K562 (cell line): ENCODE data around the gene TCP11. TPM values are rescaled to one million over a fixed set of nuclear protein-coding genes. Genes with fewer than 3 reads are reported as not detected.

Experiments used
- ATAC-seq: fragments of 200-7000 bp; cut with Tn5 transposase; 3 replicates; pipeline ENCODE4 v1.9.1; 2020; ENCODE audit warnings: moderate library complexity
- BruUV-seq: library from RNA; stranded (reverse); fragments of 400-500 nt; replicated peaks from 2 replicates; lab custom pipeline; 2021; lab: Mats Ljungman, UMichigan
- CTCF ChIA-PET: fragments of 300-600 bp; formaldehyde crosslinking; extraction: SDS; loops from one replicate; lab custom pipeline; 2021; ENCODE audit warnings: low intra/inter-chr PET ratio; lab: Yijun Ruan, JAX
- POLR2A ChIA-PET: fragments of 300-600, 350-650 bp; sonication (Branson Sonifier 250); formaldehyde crosslinking; extraction: SDS; loops from one replicate; lab custom pipeline; 2021; ENCODE audit warnings: antibody characterized with exemption, inconsistent platforms; lab: Yijun Ruan, JAX
- DNase-seq, 4 experiments: peaks; one replicate each; pipeline versions ENCODE4 v3.0.0 to v3.0.0-alpha.2; 2011 to 2018; ENCODE audit warnings: low spot score in 3 of 4, mixed read lengths in 3 of 4; ENCODE audit errors: extremely low read depth in 1 of 4
- FAIRE-seq: peaks from 2 replicates; lab custom pipeline; 2011; peaks lifted over from hg19 to GRCh38; lab: Jason Lieb, UNC
- H2AFZ ChIP-seq: 2 replicates; pipeline ENCODE4 v1.6.0; 2011; ENCODE audit warnings: low read depth, low read length, control low read depth, inconsistent platforms
- H3K27ac ChIP-seq: fragments of 200-600 bp; 3 replicates; pipeline ENCODE4 v1.8.0; 2011; ENCODE audit warnings: low read depth, mild to moderate bottlenecking, control low read depth, inconsistent platforms, low read length, moderate library complexity, mixed read lengths; ENCODE audit errors: extremely low read depth
- H3K27me3 ChIP-seq, 2 experiments: fragments of 300-600 bp in 1 of 2; 2 replicates in 1 of 2; 3 replicates in 1 of 2; pipeline versions ENCODE4 v1.6.0 to v1.8.0; 2011; ENCODE audit warnings: inconsistent platforms in 2 of 2, low read length in 2 of 2, mild to moderate bottlenecking in 1 of 2, mixed read lengths in 1 of 2, moderate library complexity in 1 of 2; ENCODE audit not compliant: control insufficient read depth in 2 of 2, insufficient read depth in 2 of 2
- H3K36me3 ChIP-seq: fragments of 300-600 bp; 3 replicates; pipeline ENCODE4 v1.8.0; 2011; ENCODE audit warnings: mild to moderate bottlenecking, low read length, inconsistent platforms; ENCODE audit not compliant: control insufficient read depth, insufficient read depth
- H3K4me1 ChIP-seq, 2 experiments: fragments of 200-600 bp in 1 of 2; replicated peaks in 1 of 2; 2 replicates in 1 of 2; 3 replicates in 1 of 2; pipeline versions ENCODE4 v1.5.1 to v1.8.0; 2011; ENCODE audit warnings: inconsistent platforms in 2 of 2, low read length in 2 of 2, mild to moderate bottlenecking in 1 of 2, mixed read lengths in 1 of 2, moderate library complexity in 1 of 2; ENCODE audit not compliant: control insufficient read depth in 2 of 2, insufficient read depth in 2 of 2
- H3K4me2 ChIP-seq: 2 replicates; pipeline ENCODE4 v1.6.1; 2011; ENCODE audit warnings: low read length, control low read depth, inconsistent platforms, mixed read lengths; ENCODE audit not compliant: insufficient read depth
- H3K4me3 ChIP-seq: fragments of 200-600 bp; sonication (generic), shearing (Covaris generic); 2 replicates; pipeline ENCODE4 v1.5.1; 2016; ENCODE audit warnings: control low read depth, inconsistent platforms
- H3K79me2 ChIP-seq: fragments of 200-600 bp; 3 replicates; pipeline ENCODE4 v1.8.0; 2011; ENCODE audit warnings: low read length, inconsistent platforms; ENCODE audit not compliant: control insufficient read depth, insufficient read depth
- H3K9ac ChIP-seq, 2 experiments: 2 replicates each; pipeline versions ENCODE4 v1.6.0 to v1.6.1; 2011; ENCODE audit warnings: low read depth in 2 of 2, low read length in 2 of 2, control low read depth in 1 of 2, inconsistent platforms in 1 of 2, mild to moderate bottlenecking in 1 of 2, mixed read lengths in 1 of 2; ENCODE audit not compliant: insufficient read depth in 1 of 2
- H3K9me1 ChIP-seq: one replicate; pipeline ENCODE4 v1.6.0; 2011; ENCODE audit warnings: inconsistent platforms, mild to moderate bottlenecking, low read length, moderate library complexity; ENCODE audit not compliant: control insufficient read depth, insufficient read depth
- H3K9me3 ChIP-seq: replicated peaks from 2 replicates; pipeline ENCODE4 v1.5.1; 2011; ENCODE audit warnings: low read depth, low read length, inconsistent platforms; ENCODE audit not compliant: control insufficient read depth, insufficient read depth
- H4K20me1 ChIP-seq: replicated peaks from 2 replicates; pipeline ENCODE4 v1.6.1; 2011; ENCODE audit warnings: low read length, inconsistent platforms, mixed read lengths; ENCODE audit not compliant: control insufficient read depth, insufficient read depth
- KDM5B ChIP-seq: fragments of 200-600 bp; sonication (generic); IDR thresholded peaks from 2 replicates; pipeline ENCODE4 v1.6.1; 2012; ENCODE audit warnings: low read depth, mild to moderate bottlenecking, moderate library complexity, low read length, control low read depth, inconsistent platforms; ENCODE audit not compliant: insufficient replicate concordance
- MAX ChIP-seq: sonication (generic); formaldehyde crosslinking; IDR thresholded peaks from 2 replicates; pipeline ENCODE4 v1.9.0; 2022; ENCODE audit warnings: mild to moderate bottlenecking, missing genetic modification reagents
- SUPT5H ChIP-seq: fragments of 450-650 bp; IDR thresholded peaks from 2 replicates; pipeline ENCODE4 v1.6.1; 2016
- TEAD4 ChIP-seq, 2 experiments: sonication (generic) in 1 of 2; formaldehyde crosslinking in 1 of 2; IDR thresholded peaks; 2 replicates each; pipeline versions ENCODE4 v1.6.1 to v1.8.0; 2012 to 2022; ENCODE audit warnings: borderline replicate concordance in 1 of 2, inconsistent platforms in 1 of 2, low read length in 1 of 2, mild to moderate bottlenecking in 1 of 2, missing genetic modification reagents in 1 of 2
- WGBS: fragments of 100-300 bp; shearing (Covaris generic); methylation state at CpG from one replicate; pipeline ENCODE4 v1.1.6; 2016; ENCODE audit warnings: low coverage, mixed read lengths; ENCODE audit not compliant: insufficient coverage; ENCODE audit errors: missing lambda C conversion rate; 5-methylcytosine and 5-hydroxymethylcytosine counted together
- in situ Hi-C: fragments of 300-500 bp; cut with MboI; formaldehyde crosslinking; loops from 4 replicates; pipeline ENCODE4 v1.15.0; 2018; ENCODE audit warnings: inconsistent platforms, mixed read lengths
- intact Hi-C: fragments of 100-400 bp; cut with micrococcal nuclease; formaldehyde crosslinking; loops from 2 replicates; pipeline ENCODE4 v1.14.2; 2022
- polyA plus RNA-seq, 8 experiments: library from polyadenylated mRNA; depleted of rRNA in 4 of 8; stranded (reverse) in 5 of 8; unstranded in 3 of 8; fragments of >200 nt; fragmentation: Nextera tagmentation in 2 of 8; fragmentation: Illumina TruSeq in 1 of 8; extraction: Ambion mirVana in 2 of 8; extraction: Trizol in 1 of 8; gene quantifications; 2 replicates each; pipeline versions ENCODE4 v1.2.1 to v1.2.3, GENCODE V29; 2011 to 2014; ENCODE audit warnings: inconsistent platforms in 1 of 8, missing spikeins in 1 of 8
- total RNA-seq, 7 experiments: library from RNA; depleted of rRNA in 6 of 7; stranded (reverse); fragments of >200 nt in 6 of 7; fragmentation: Illumina TruSeq in 2 of 7; extraction: Trizol in 2 of 7; gene quantifications; 2 replicates each; pipeline versions ENCODE4 v1.2.1 to v1.2.3, GENCODE V29; 2011 to 2021; ENCODE audit warnings: low replicate concordance in 1 of 7

The TCP11 gene
- total and polyA plus RNA-seq, 9 of the 15 experiments (the other 6 are each of a cell fraction or from before 2014, with no cell fraction given), result not detected

- ChIA-PET POLR2A (interaction anchor here (0.7 kb wide), 1 partner anchor 156 kb away, joined by 3 read pairs; no protein-coding TSS in a partner anchor), CTCF (no interaction called here)
- FAIRE-seq (no peak), DNase-seq (no peak), ATAC-seq (no peak)
- no peak overlapping the region for H3K4me3 ChIP-seq
- intact Hi-C loops, result no loop called here
- no TSS peak for BruUV-seq
- in situ Hi-C loops, result no loop called here
- no peak overlapping the region for H3K27ac ChIP-seq
- TF ChIP-seq TEAD4 (IDR thresholded peaks at IDR 0.05; ENCODE audit: low read length), result no peak
- no peak for TF ChIP-seq TEAD4 (CRISPR knock-in tag; IDR thresholded peaks at IDR 0.05; ENCODE audit: borderline replicate concordance)
- TF ChIP-seq SUPT5H, result no peak
- peak; percentile 34; the same call in 1 of the 2 replicates for TF ChIP-seq MAX (CRISPR knock-in tag)
- TF ChIP-seq KDM5B, result no peak
- no peaks in the 10 kb centered on the region for H3K79me2 ChIP-seq
- H3K27me3 ChIP-seq, result no peaks in the 10 kb centered on the region
- peaks cover 9% of the 10 kb centered on the region; the same call in 1 of the 3 replicates for H3K36me3 ChIP-seq
- no peaks in the 10 kb centered on the region for H4K20me1 ChIP-seq
- no peaks in the 10 kb centered on the region for H3K9me1 ChIP-seq
- H2AFZ ChIP-seq, result no peak overlapping the region
- H3K4me1 ChIP-seq, result peaks cover 0 to 16% of the 10 kb centered on the region in 2 experiments; a peak in 1 of 5 replicates
- 78% methylated on average over 21 of the region's 21 CpGs for WGBS
- H3K4me2 ChIP-seq, result no peak overlapping the region
- no peaks in the 10 kb centered on the region for H3K9me3 ChIP-seq
- H3K9ac ChIP-seq, result peak overlapping the region in 1 of 2 experiments; percentile 11; a peak in 1 of 4 replicates
Measured at GRCh38 chr6:35080821-35081425, 60.2 kb downstream of the TCP11 start.
